HCT116 (cell line): ENCODE measurements around the gene ASIC5. TPM values are rescaled to one million over a fixed set of nuclear protein-coding genes. Genes with fewer than 3 reads are reported as not detected.

Source experiments
- ATAC-seq: fragments of 200-7000 bp; cut with Tn5 transposase; 2 replicates; pipeline ENCODE4 v1.9.1; 2020; ENCODE audit warnings: mild to moderate bottlenecking, moderate library complexity
- BruUV-seq: library from RNA; stranded (reverse); fragments of 400-500 nt; replicated peaks from 2 replicates; lab custom pipeline; 2021; lab: Mats Ljungman, UMichigan
- CTCF ChIA-PET: fragments of 300-600 bp; sonication (Branson Sonifier 250); formaldehyde crosslinking; loops from one replicate; lab custom pipeline; 2021; ENCODE audit warnings: antibody characterized with exemption; lab: Charles Lee
- POLR2A ChIA-PET: fragments of 300-600, 350-600 bp; sonication (Branson Sonifier 250); formaldehyde crosslinking; loops from one replicate; lab custom pipeline; 2021; ENCODE audit warnings: antibody characterized with exemption; lab: Charles Lee
- RAD21 ChIA-PET, 2 experiments: fragments of 300-600 bp; sonication (Branson Sonifier 250); formaldehyde crosslinking; loops; one replicate each; lab custom pipeline; 2023; ENCODE audit warnings: low total read pairs in 2 of 2; ENCODE audit not compliant: uncharacterized antibody in 2 of 2, unreplicated experiment in 2 of 2, low non-redundant PET in 1 of 2; lab: Charles Lee
- DNase-seq: peaks from one replicate; pipeline ENCODE4 v3.0.0-alpha.2; 2010; ENCODE audit warnings: low read depth, low spot score
- H2AFZ ChIP-seq: fragments of 200-600 bp; shearing (Covaris generic), sonication (generic); 2 replicates; pipeline ENCODE4 v1.6.1; 2017; ENCODE audit warnings: low read depth, mixed run types, mixed read lengths, antibody characterized with exemption, low read length; ENCODE audit not compliant: poor library complexity, severe bottlenecking
- H3K27ac ChIP-seq: 2 replicates; pipeline ENCODE4 v1.5.1; 2012; ENCODE audit warnings: low read depth, low read length
- H3K27me3 ChIP-seq: fragments of 200-600 bp; sonication (generic); 2 replicates; pipeline ENCODE4 v1.6.1; 2016; ENCODE audit warnings: mixed run types, low read length, mixed read lengths; ENCODE audit not compliant: insufficient read depth
- H3K36me3 ChIP-seq, 2 experiments: fragments of 200-500 bp in 1 of 2; fragments of 200-600 bp in 1 of 2; sonication (Bioruptor generic) in 1 of 2; sonication (generic) in 1 of 2; 2 replicates each; pipeline versions ENCODE4 v1.5.1 to v1.6.1; 2014 to 2016; ENCODE audit warnings: low read length in 2 of 2, inconsistent platforms in 1 of 2, mixed read lengths in 1 of 2, mixed run types in 1 of 2; ENCODE audit not compliant: insufficient read depth in 2 of 2, control insufficient read depth in 1 of 2
- H3K4me1 ChIP-seq, 2 experiments: fragments of 200-600 bp in 1 of 2; sonication (generic) in 1 of 2; 2 replicates each; pipeline versions ENCODE4 v1.5.1 to v1.6.1; 2012 to 2017; ENCODE audit warnings: low read length in 2 of 2, inconsistent platforms in 1 of 2, mild to moderate bottlenecking in 1 of 2, mixed read lengths in 1 of 2, mixed run types in 1 of 2, moderate library complexity in 1 of 2; ENCODE audit not compliant: insufficient read depth in 2 of 2, control insufficient read depth in 1 of 2
- H3K4me2 ChIP-seq: fragments of 200-600 bp; sonication (generic); 2 replicates; pipeline ENCODE4 v1.6.1; 2017; ENCODE audit warnings: mixed run types, low read length, mixed read lengths
- H3K4me3 ChIP-seq, 2 experiments: fragments of 200-600 bp in 1 of 2; sonication (generic) in 1 of 2; replicated peaks in 1 of 2; 2 replicates each; pipeline ENCODE4 v1.5.1; 2011 to 2016; ENCODE audit warnings: low read length in 2 of 2, control low read depth in 1 of 2, low read depth in 1 of 2, mild to moderate bottlenecking in 1 of 2, mixed read lengths in 1 of 2, mixed run types in 1 of 2
- H3K79me2 ChIP-seq: fragments of 200-600 bp; sonication (generic); 2 replicates; pipeline ENCODE4 v1.6.1; 2017; ENCODE audit warnings: mild to moderate bottlenecking, mixed run types, low read length, moderate library complexity, mixed read lengths; ENCODE audit not compliant: insufficient read depth
- H3K9ac ChIP-seq: fragments of 200-600 bp; sonication (generic); 2 replicates; pipeline ENCODE4 v1.6.1; 2016; ENCODE audit warnings: low read length, mixed read lengths
- H3K9me2 ChIP-seq: fragments of 200-600 bp; sonication (generic), shearing (Covaris generic); 2 replicates; pipeline ENCODE4 v1.6.1; 2017; ENCODE audit warnings: mixed run types, mild to moderate bottlenecking, moderate library complexity; ENCODE audit not compliant: insufficient read depth
- H3K9me3 ChIP-seq, 2 experiments: fragments of 200-500 bp in 1 of 2; fragments of 200-600 bp in 1 of 2; sonication (Bioruptor generic) in 1 of 2; sonication (generic) in 1 of 2; 2 replicates each; pipeline ENCODE4 v1.6.1; 2014 to 2017; ENCODE audit warnings: low read length in 2 of 2, mixed read lengths in 2 of 2, inconsistent platforms in 1 of 2, low read depth in 1 of 2, mild to moderate bottlenecking in 1 of 2, mixed run types in 1 of 2, moderate library complexity in 1 of 2; ENCODE audit not compliant: control insufficient read depth in 1 of 2, insufficient read depth in 1 of 2
- H4K20me1 ChIP-seq: fragments of 200-600 bp; sonication (generic), shearing (Covaris generic); 2 replicates; pipeline ENCODE4 v1.6.1; 2017; ENCODE audit warnings: mixed run types, mild to moderate bottlenecking, moderate library complexity; ENCODE audit not compliant: insufficient read depth
- CBX3 ChIP-seq: IDR thresholded peaks from 2 replicates; pipeline ENCODE4 v1.6.1; 2012; ENCODE audit warnings: low read depth
- EGR1 ChIP-seq: IDR thresholded peaks from 2 replicates; pipeline ENCODE4 v1.6.1; 2012; ENCODE audit warnings: low read depth
- ELF1 ChIP-seq: IDR thresholded peaks from 2 replicates; pipeline ENCODE4 v1.6.1; 2012; ENCODE audit warnings: low read depth, borderline replicate concordance
- EZH2phosphoT487 ChIP-seq: fragments of 200-600 bp; IDR thresholded peaks from 2 replicates; pipeline ENCODE4 v1.6.1; 2018; ENCODE audit warnings: antibody characterized with exemption, borderline replicate concordance
- FOSL1 ChIP-seq: IDR thresholded peaks from 2 replicates; pipeline ENCODE4 v1.6.1; 2012; ENCODE audit warnings: low read depth
- JUND ChIP-seq: IDR thresholded peaks from 2 replicates; pipeline ENCODE4 v1.6.1; 2012
- POLR2A ChIP-seq: IDR thresholded peaks from 2 replicates; pipeline ENCODE4 v1.7.0; 2011; ENCODE audit warnings: borderline replicate concordance; ENCODE audit not compliant: insufficient read depth, insufficient read length; ENCODE audit errors: extremely low read depth
- SIN3A ChIP-seq: IDR thresholded peaks from 2 replicates; pipeline ENCODE4 v1.6.1; 2012; ENCODE audit warnings: low read depth
- SP1 ChIP-seq: IDR thresholded peaks from 2 replicates; pipeline ENCODE4 v1.6.1; 2012; ENCODE audit warnings: low read depth
- TCF7L2 ChIP-seq: IDR thresholded peaks from 2 replicates; pipeline ENCODE4 v1.7.0; 2011; ENCODE audit warnings: borderline replicate concordance, inconsistent platforms; ENCODE audit not compliant: insufficient read depth, insufficient read length; ENCODE audit errors: extremely low read depth
- YY1 ChIP-seq: IDR thresholded peaks from 2 replicates; pipeline ENCODE4 v1.6.1; 2011; ENCODE audit warnings: low read length, low read depth, moderate library complexity, mild to moderate bottlenecking; ENCODE audit not compliant: insufficient replicate concordance; ENCODE audit errors: extremely low read depth
- ZFX ChIP-seq: fragments of 450-650 bp; IDR thresholded peaks from 2 replicates; pipeline ENCODE4 v1.6.1; 2017
- intact Hi-C: fragments of 100-400 bp; cut with micrococcal nuclease; formaldehyde crosslinking; loops from 2 replicates; pipeline ENCODE4 v1.10.0; 2022
- total RNA-seq: library from RNA; stranded (reverse); gene quantifications from one replicate; pipeline ENCODE4 v1.2.1, GENCODE V29; 2021; ENCODE audit not compliant: unreplicated experiment
- TF ChIP-seq, protein P1 (sequence below): IDR thresholded peaks from 2 replicates; pipeline ENCODE4 v1.6.1; 2012

Gene ASIC5
- total RNA-seq, 1 experiment from 2014 or later, result not detected

DNA sequence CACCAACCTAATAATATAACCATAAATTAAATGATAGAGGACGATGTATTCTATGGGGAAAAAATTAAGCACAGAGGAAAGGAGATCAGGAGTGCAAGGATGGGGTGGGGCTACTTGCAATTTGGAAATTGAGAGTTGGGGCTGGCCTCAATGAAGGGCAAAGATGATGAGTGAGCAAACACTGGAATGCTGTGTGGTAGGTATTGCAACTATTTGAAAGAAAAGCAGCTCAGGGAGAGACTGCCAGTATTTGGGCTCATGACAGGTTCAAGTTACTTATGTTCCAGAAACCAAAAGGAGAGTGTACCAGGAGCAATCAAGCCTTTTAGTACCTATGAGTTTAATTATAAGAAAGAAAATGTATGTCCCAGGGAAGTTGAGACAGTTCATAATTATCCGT, 47.4 kb downstream of the ASIC5 start:
- no peaks in the 10 kb centered on the region for H3K27me3 ChIP-seq
- intact Hi-C loops, result no loop called here
- H3K9me2 ChIP-seq, result no peaks in the 10 kb centered on the region
- TF ChIP-seq SIN3A (no peak), FOSL1 (no peak), SP1 (no peak), TCF7L2 (no peak), EZH2phosphoT487 (no peak), POLR2A (no peak), EGR1 (no peak), ZFX (no peak), CBX3 (no peak), JUND (no peak), YY1 (no peak)
- TF ChIP-seq, protein P1, sequence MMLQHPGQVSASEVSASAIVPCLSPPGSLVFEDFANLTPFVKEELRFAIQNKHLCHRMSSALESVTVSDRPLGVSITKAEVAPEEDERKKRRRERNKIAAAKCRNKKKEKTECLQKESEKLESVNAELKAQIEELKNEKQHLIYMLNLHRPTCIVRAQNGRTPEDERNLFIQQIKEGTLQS, result no peak
- DNase-seq, result no peak
- no peak overlapping the region for H2AFZ ChIP-seq
- H3K9ac ChIP-seq, result no peak overlapping the region
- ChIA-PET RAD21 (no interaction called here), CTCF (no interaction called here), POLR2A (no interaction called here)
- no peak overlapping the region for H3K4me2 ChIP-seq
- no peak for ATAC-seq
- H4K20me1 ChIP-seq, result no peaks in the 10 kb centered on the region
- no peaks in the 10 kb centered on the region for H3K79me2 ChIP-seq
- H3K4me3 ChIP-seq, result no peak overlapping the region
- no peaks in the 10 kb centered on the region for H3K4me1 ChIP-seq
- H3K9me3 ChIP-seq, result no peaks in the 10 kb centered on the region
- H3K27ac ChIP-seq, result no peak overlapping the region
- no peaks in the 10 kb centered on the region for H3K36me3 ChIP-seq
- no TSS peak for BruUV-seq

DNA sequence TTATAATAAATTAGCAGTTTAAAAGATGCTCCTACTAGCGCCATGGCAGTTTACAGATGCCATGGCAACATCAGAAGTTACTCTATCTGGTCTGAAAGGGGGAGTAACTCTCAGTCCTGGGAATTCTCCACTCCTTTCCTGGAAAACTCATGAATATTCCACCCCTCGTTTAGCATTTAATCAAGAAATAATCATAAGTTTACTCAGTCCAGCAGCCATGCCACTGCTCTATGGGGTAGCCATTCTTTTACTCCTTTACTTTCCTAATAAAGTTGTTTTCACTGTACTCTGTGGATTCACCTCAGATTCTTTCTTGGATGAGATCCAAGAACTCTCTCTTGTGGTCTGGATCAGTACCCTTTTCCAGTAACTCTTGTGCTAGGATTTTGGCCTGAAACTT, 55.0 kb downstream of the ASIC5 start:
- no peak overlapping the region for H3K9ac ChIP-seq
- no peak overlapping the region for H3K4me2 ChIP-seq
- no peaks in the 10 kb centered on the region for H3K27me3 ChIP-seq
- ChIA-PET CTCF (interaction anchor here (1.2 to 3.6 kb wide), 5 partner anchors 13 to 408 kb away, joined by 3 to 37 read pairs (median 4); partner anchors contain the start of gene CTSO), RAD21 (interaction anchor here in 1 of 2 experiments (1.8 kb wide), 1 partner anchor 142 kb away, joined by 5 read pairs; the partner anchor contains the start of gene CTSO), POLR2A (no interaction called here)
- no peak for TF ChIP-seq ELF1
- TF ChIP-seq EZH2phosphoT487, result no peak
- TF ChIP-seq, protein P1, result no peak
- no peak for TF ChIP-seq FOSL1
- no peaks in the 10 kb centered on the region for H4K20me1 ChIP-seq
- DNase-seq (no peak), ATAC-seq (no peak)
- no peak overlapping the region for H3K27ac ChIP-seq
- H3K9me2 ChIP-seq, result no peaks in the 10 kb centered on the region
- H3K4me3 ChIP-seq, result no peak overlapping the region
- H2AFZ ChIP-seq, result peak overlapping the region; percentile 99
- H3K9me3 ChIP-seq, result no peaks in the 10 kb centered on the region
- no peaks in the 10 kb centered on the region for H3K36me3 ChIP-seq
- no TSS peak for BruUV-seq
- intact Hi-C loops, result no loop called here
- H3K4me1 ChIP-seq, result no peaks in the 10 kb centered on the region
- no peaks in the 10 kb centered on the region for H3K79me2 ChIP-seq
